ENCODE data around the gene NIP7. TPM values are rescaled to one million over a fixed set of nuclear protein-coding genes. Genes with fewer than 3 reads are reported as not detected.
"Not testable (repeated sequence)": the region's sequence is repeated elsewhere in the genome, so short reads cannot be mapped to it uniquely, and the experiment has no call there.

The NIP7 gene
- 1 to 10 TPM; 3.3 to 8.8 TPM for total RNA-seq

DNA sequence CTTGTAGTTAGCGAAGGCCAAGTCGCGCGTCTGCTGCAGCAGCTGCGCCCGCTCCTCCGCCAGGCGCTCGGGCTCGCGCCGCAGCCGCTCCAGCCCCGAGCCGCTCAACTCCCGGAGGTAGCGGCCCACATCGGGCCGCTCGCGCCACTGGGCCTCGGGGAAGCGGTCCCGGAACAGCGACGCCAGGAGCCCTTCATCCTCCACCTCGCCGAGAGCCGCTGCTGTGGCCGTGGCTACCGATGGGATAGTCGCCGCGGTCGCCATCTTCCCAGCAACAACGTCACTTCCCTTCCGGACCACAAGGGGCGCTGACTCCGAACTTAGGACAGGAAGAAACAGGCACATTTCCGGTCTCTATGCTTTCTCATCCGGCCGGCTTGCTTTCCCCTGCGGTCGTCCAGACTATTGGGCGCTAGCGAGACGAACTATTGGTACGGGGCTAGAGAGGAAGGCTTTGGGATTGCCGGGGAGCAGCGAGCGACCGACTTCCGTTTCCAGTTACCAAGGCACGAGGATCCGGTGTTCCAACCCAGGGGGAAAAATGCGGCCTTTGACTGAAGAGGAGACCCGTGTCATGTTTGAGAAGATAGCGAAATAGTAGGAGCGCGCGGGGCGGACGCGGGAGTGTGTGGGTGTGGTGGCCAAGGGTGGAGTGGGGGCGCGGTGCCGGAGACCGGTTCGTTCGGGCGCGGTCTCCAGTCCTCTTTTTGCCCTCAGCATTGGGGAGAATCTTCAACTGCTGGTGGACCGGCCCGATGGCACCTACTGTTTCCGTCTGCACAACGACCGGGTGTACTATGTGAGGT lies at the start of gene NIP7, which contains the start of gene COG8:
Gene NIP7 (plus strand): TSS at position 484 of the 806 bp plus-strand sequence. CDS start 58 bp downstream, at position 542.
Gene COG8 (minus strand): TSS at position 276 of the 806 bp plus-strand sequence. CDS start 12 bp downstream, at position 264.
- WGBS, 2 donors: 1% methylated on average over 24 to 77 of the region's 77 CpGs

DNA sequence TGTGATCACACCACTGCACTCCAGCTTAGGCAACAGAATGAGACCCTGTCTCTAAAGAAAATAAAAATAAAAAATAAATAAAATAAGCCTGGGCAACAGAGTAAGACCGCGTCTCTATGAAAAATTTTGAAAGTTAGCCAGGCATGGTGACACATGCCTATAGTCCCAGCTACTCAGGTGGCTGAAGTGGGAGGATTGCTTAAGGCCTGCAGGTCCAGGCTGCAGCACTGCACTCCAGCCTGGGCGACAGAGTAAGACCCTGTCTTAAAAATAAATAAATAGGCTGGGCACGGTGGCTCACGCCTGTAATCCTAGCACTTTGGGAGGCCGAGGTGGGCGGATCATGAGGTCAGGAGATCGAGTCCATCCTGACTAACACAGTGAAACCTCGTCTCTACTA lies 47.9 kb upstream of the NIP7 start:
- H3K27ac ChIP-seq; DNase-seq; H3K4me3 ChIP-seq; H3K4me1 ChIP-seq; H3K27me3 ChIP-seq; intact Hi-C loops (cut with DNase I); H3K36me3 ChIP-seq (replicated peaks in 1 of 2; ENCODE audit: insufficient read depth in 1 of 2, low read depth in 2 of 2); H3K9me3 ChIP-seq; ATAC-seq: not testable (repeated sequence)
- 88% methylated on average over 9 of the region's 9 CpGs for WGBS, 2 donors

More for the DNA sequence above, at the start of gene NIP7, which contains the start of gene COG8:
- Histone ChIP-seq H3K9me3 (no peaks in the 10 kb centered on the region), H3K4me1 (peaks cover 27% of the 10 kb centered on the region), H3K27me3 (no peaks in the 10 kb centered on the region), H3K27ac (peak within 1 kb of the TSS; percentile 74 to 96 (median 82)), H3K4me3 (peak within 1 kb of the TSS; percentile 71 to 99), H3K36me3 (replicated peaks in 1 of 2; ENCODE audit: insufficient read depth in 1 of 2, low read depth in 2 of 2) (peaks cover 0 to 18% of the 10 kb centered on the region in 2 donors)
- TF ChIP-seq POLR2A (IDR thresholded peaks at IDR 0.05): peak; percentile 64 to 86 (median 82)
- TF ChIP-seq, protein P1, sequence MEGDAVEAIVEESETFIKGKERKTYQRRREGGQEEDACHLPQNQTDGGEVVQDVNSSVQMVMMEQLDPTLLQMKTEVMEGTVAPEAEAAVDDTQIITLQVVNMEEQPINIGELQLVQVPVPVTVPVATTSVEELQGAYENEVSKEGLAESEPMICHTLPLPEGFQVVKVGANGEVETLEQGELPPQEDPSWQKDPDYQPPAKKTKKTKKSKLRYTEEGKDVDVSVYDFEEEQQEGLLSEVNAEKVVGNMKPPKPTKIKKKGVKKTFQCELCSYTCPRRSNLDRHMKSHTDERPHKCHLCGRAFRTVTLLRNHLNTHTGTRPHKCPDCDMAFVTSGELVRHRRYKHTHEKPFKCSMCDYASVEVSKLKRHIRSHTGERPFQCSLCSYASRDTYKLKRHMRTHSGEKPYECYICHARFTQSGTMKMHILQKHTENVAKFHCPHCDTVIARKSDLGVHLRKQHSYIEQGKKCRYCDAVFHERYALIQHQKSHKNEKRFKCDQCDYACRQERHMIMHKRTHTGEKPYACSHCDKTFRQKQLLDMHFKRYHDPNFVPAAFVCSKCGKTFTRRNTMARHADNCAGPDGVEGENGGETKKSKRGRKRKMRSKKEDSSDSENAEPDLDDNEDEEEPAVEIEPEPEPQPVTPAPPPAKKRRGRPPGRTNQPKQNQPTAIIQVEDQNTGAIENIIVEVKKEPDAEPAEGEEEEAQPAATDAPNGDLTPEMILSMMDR (IDR thresholded peaks at IDR 0.05): peak; percentile 69 to 98 (median 95)
- ATAC-seq (peak; percentile 98), DNase-seq (peak; percentile 96 to 98 (median 96))
- intact Hi-C loops (cut with DNase I): no loop called here

DNA sequence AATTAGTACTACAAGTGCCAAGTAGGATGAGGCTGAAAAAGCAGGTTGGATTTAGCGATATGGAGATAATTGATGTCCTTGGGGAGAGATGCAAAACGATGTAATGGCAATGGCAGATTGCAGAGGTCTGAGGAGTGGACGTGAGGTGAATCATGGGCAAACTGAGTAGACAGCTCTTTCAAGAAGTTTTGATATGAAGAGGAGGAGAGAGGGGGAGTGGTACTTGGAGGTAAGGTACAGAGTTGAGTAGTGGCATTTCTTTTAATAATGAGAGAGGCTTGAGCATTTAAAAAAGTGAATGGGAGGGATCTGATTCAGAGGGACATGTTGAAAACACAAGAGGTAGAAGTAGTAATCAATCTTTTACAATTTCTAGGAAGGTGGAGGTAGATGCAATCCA lies 46.2 kb upstream of the NIP7 start:
- H3K36me3 ChIP-seq (replicated peaks in 1 of 2; ENCODE audit: insufficient read depth in 1 of 2, low read depth in 2 of 2): no peaks in the 10 kb centered on the region
- TF ChIP-seq, protein P1 (IDR thresholded peaks at IDR 0.05): no peak
- no peak for TF ChIP-seq POLR2A (IDR thresholded peaks at IDR 0.05)
- DNase-seq: no peak
- ATAC-seq: no peak
- intact Hi-C loops (cut with DNase I): no loop called here
- H3K4me1 ChIP-seq: no peaks in the 10 kb centered on the region
- 58 to 59% methylated on average over 3 of the region's 3 CpGs for WGBS, 2 donors
- no peaks in the 10 kb centered on the region for H3K27me3 ChIP-seq
- H3K27ac ChIP-seq: no peak overlapping the region
- H3K4me3 ChIP-seq: no peak overlapping the region
- H3K9me3 ChIP-seq: no peaks in the 10 kb centered on the region

GRCh38 chr16:69294051-69294450 lies 45.5 kb upstream of the NIP7 start:
- ATAC-seq (no peak), DNase-seq (no peak)
- intact Hi-C loops (cut with DNase I): no loop called here
- TF ChIP-seq, protein P1 (IDR thresholded peaks at IDR 0.05): no peak
- no peak for TF ChIP-seq POLR2A (IDR thresholded peaks at IDR 0.05)
- Histone ChIP-seq H3K9me3 (no peaks in the 10 kb centered on the region), H3K4me1 (no peaks in the 10 kb centered on the region), H3K4me3 (no peak overlapping the region), H3K36me3 (replicated peaks in 1 of 2; ENCODE audit: insufficient read depth in 1 of 2, low read depth in 2 of 2) (no peaks in the 10 kb centered on the region), H3K27me3 (no peaks in the 10 kb centered on the region), H3K27ac (no peak overlapping the region)
- 89% methylated on average over 1 of the region's 1 CpG for WGBS, 2 donors

GRCh38 chr16:69296771-69297170 lies 42.8 kb upstream of the NIP7 start:
- H3K4me1 ChIP-seq; H3K27ac ChIP-seq; H3K36me3 ChIP-seq (replicated peaks in 1 of 2; ENCODE audit: insufficient read depth in 1 of 2, low read depth in 2 of 2); ATAC-seq; H3K4me3 ChIP-seq; H3K9me3 ChIP-seq; H3K27me3 ChIP-seq; DNase-seq; intact Hi-C loops (cut with DNase I): not testable (repeated sequence)
- WGBS, 2 donors: 90 to 98% methylated on average over 7 of the region's 7 CpGs

Measured in body of pancreas (tissue), 4 donors.